GM21447 (cell line): ENCODE measurements around the gene SP140.
"Not testable (repeated sequence)": the region's sequence is repeated elsewhere in the genome, so short reads cannot be mapped to it uniquely, and the experiment has no call there.

Experiments
- ATAC-seq: cut with Tn5 transposase; IDR thresholded peaks from one replicate; pipeline ENCODE4 v1.9.1; 2021; ENCODE audit not compliant: unreplicated experiment

SP140 gene

DNA sequence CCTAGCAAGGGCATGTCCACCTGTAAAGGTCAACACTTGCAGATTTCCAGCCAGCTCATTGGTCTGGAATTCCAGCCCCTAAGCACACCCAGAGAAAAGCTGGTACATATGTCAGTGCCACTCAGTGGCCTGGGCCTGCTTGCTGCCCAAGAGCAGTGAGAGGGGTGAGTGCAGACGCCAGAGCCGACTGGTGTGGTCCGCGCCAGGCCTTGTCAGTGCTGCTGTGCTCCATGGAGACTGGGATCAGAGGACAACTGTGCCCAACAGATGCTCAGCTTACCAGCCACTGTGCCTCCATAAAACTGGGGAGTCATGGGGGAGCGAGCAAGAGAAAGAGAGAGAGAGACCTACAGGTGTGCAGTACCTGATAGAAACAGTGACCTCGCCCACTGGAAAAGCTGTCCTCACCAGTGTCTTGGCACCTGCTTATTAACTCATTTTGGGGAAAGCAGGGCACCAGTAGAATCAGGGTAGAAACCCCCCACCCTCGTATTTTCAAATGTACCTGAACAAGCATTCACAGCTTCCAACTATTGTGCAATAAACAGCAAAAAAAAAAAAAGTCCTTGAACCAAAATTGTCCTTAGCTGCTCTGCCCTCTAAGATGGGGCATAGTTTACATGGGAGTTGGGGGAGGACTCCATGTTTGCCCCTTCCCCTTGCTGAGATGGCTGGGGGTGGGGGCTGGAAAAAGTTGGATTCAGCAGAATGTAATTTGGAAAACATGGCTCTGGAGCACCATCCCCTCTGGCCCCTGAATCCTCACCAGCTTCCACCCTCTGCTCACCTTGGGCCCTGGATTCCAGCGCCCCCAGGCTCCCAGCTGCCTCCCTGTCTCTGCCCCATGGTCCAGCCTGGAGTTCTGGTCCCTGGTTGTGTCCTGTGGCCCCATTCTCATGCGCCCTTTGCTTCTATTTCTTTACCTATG lies 100.0 kb downstream of the SP140 start:
- no peak for ATAC-seq

GRCh38 chr2:230326453-230327417 lies 101.2 kb downstream of the SP140 start, which contains the start of gene SP140L:
TSS of gene SP140L (plus strand) at chr2:230327193. CDS start at chr2:230327270, 77 bp downstream.
- peak; percentile 91 for ATAC-seq

DNA sequence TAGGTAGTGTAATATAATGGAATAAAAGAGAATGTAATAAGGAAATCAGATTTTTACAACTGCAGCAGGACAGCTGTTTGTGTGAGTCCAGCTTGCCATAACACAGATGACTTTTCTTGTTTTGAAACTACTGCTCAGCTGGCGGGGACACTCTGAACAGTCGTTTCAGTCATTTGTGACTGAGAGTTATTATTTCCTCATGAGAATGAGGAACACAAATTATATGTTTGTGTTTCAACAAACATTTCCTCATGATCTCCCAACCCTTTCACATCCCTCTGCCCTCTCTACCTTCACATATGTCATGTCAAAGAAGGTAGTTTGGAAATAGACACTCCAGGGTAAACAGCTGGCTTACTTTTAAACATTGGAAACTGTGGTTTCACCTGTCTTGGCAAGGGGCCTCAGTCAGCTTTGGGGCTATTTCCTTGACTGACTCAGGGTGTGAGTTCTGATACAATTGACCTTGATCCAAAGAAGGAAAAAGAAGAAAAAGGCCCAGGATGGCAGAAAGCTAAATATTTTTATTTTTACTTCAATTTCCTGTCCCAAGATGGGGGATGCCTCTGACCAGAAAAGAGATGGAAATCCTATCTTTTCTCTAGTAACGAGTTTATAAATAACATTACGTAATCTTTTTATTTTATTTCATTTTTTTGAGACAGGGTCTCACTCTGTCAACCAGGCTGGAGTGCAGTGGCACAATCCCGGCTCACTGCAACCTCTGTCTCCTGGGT lies 102.0 kb downstream of the SP140 start:
- peak; percentile 59 for ATAC-seq

DNA sequence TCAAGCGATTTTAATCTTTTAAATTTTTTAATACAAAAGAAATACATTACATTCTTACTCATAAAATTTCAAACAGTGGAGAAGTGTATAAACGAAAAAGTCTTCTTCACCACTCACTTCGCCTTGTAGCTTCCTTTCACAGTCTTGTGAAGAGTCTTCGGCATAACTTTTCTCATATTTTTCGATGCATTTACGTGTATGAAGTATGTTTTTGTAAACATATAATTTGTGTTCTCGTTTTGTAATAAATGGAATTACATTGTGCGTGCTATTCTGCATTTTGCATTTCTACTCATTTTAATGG lies 102.6 kb downstream of the SP140 start:
- no peak for ATAC-seq

DNA sequence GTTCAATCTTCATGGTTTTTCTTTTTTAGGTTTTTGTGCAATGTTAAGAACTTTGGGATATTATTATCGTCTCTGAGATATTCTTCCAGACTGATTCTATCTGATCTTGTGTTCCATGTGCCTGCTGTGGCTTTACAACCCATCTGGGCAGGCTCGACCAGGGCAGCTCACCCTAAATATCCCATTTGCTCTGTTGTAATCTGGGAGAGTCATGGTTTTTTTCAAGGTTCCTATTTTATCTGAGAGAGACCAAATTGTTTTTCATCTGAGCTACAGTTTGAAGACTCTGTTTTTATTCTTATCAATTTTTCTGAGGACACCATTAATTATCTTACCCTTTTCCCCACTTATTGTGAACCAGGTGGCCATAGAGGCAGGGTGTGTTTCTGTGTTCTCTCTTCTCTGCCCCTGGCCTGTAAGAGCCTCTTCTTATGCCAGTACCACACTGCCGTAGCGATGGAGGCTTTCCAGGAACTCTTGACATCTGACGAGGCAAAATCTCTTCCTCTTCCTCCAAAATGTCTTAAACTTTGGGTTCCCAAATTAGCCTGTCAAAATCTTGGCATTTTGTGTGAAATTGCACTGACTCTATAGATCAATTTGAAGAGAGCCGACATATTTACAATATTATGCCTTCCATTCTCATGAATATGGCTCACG lies 104.5 kb downstream of the SP140 start:
- ATAC-seq, result no peak

GRCh38 chr2:230330725-230331124 lies 105.2 kb downstream of the SP140 start:
- ATAC-seq, result no peak

GRCh38 chr2:230335461-230335863 lies 109.9 kb downstream of the SP140 start:
- ATAC-seq, result no peak

GRCh38 chr2:230335864-230336506 lies 110.4 kb downstream of the SP140 start:
- no peak for ATAC-seq

DNA sequence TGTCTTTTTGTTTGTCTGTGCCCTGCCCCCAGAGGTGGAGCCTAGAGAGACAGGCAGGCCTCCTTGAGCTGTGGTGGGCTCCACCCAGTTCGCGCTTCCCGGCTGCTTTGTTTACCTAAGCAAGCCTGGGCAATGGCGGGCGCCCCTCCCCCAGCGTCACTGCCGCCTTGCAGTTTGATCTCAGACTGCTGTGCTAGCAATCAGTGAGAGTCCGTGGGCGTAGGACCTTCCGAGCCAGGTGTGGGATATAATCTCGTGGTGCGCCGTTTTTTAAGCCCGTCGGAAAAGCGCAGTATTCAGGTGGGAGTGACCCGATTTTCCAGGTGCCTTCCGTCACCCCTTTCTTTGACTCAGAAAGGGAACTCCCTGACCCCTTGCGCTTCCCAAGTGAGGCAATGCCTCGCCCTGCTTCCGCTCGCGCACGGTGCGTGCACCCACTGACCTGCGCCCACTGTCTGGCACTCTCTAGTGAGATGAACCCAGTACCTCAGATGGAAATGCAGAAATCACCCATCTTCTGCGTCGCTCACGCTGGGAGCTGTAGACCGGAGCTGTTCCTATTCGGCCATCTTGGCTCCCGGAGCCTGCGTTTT lies 116.5 kb downstream of the SP140 start:
- not testable (repeated sequence) for ATAC-seq

DNA sequence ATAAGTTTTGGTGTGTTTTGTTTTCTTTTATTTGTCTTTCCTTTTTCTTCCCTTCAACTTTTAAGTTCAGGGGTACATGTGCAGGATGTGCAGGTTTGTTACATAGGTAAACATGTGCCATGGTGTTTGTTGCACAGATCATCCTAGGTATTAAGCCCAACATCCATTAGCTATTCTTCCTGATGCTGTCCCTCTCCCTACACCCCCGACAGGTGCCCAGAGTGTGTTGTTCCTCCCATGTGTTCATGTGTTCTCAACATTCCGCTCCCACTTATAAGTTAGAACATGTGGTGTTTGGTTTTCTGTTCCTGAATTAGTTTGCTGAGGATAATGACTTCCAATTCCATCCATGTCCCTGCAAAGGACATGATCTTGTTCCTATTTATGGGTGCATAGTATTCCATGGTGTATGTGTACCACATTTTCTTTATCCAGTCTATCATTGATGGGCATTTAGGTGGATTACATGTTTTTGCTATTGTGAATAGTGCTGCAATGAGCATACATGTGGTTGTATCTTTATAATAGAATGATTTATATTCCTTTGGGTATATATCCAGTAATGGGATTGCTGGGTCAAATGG lies 117.6 kb downstream of the SP140 start:
- ATAC-seq, result not testable (repeated sequence)

- no peak for ATAC-seq
These were observed 118.2 kb downstream of the SP140 start for GRCh38 chr2:230343747-230344146.

DNA sequence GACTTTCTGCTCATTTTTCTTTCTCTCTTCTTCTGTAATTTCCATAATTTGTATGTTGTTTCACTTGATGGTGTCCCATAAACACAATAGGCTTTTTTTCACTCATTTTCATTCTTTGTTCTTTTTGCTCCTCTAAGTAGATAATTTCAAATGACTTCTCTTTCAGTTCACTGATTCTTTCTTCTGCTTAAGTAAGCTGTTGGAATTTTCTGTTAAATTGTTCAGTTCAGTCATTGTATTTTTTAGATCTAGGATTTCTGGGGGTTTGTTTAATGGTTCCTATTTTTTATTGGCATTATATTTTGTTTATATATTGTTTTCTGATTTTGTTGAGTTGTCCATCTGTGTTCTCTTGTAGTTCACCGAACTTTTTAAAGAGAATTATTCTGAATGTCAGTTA lies 120.9 kb downstream of the SP140 start:
- no peak for ATAC-seq

DNA sequence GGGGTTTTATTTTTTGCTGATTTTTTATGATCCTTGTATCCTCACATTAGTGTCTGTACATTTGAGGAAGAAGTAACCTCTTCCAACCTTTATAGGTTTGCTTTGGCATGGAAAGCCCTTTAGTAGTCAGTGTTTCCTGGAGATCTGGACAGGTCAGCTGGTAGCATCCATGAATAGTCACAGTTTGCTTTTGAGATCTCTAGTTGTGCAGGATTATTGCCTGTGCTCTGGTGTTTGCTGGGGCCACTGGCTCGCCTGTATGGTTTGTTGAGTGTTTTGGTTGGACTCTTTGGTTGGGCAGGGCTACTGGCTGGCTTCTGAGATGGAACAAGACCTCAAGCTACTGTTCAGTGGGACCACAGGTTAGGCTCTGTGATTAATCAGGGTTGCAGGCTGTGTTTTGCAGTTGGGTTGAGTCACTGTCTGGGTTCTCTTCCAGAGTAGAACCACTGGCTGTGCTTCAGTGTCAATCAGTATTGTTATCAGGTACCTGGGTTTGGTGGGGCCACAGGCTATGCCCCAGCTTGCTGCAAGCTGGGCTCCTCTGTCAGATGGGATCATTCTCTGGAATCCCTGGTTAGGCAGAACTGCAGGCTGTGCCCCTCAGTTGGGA lies 121.5 kb downstream of the SP140 start:
- no peak for ATAC-seq

DNA sequence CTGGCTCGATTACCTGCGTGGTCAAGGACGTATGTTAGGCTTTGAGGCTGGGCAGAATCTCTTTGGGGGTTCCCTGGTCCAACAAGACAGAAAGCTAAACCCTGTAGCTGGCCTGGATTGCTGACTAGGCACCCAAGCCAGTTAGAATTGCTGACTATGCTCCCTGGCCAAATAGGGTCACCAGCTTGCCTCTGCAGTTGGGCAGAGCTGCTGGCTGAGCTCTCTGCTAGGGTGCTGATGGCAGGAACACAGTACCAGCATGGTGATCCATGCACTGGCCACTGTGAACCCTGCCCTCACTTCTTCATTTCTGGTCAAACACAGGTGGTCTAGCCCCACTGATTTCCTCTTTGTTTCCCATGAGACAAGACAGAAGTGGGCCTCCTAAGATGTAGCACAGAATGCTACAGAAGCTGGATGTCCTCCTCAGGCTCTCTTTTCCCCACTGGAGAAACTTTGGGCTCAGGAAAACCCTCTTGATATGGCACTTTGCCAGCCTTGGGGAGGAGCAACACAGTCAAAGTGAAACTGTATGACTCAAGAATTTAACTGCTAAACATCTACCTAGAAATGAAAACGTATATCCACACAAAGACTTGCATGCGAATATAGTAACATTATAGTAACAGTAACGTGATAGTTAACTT lies 122.2 kb downstream of the SP140 start:
- no peak for ATAC-seq

- ATAC-seq, result no peak
These were observed 123.3 kb downstream of the SP140 start for GRCh38 chr2:230348787-230349186.

DNA sequence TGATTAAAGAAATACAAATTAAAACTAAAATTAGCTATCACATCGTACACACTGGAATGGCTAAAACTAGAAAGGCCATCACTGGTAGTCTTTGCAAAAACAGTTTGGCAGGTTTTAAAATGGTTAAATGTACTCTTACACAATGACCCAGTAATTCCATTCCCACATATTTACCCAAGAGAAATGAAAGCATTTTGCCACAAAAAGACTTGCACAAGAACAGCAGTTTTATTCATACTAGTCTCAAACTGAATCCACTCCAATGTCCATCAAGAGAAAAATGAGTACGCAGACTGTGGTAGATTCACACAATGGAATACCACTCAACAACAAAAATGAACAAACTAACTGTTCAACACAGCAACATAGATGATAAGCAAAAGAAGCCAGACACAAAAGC lies 130.5 kb downstream of the SP140 start:
- ATAC-seq, result no peak

DNA sequence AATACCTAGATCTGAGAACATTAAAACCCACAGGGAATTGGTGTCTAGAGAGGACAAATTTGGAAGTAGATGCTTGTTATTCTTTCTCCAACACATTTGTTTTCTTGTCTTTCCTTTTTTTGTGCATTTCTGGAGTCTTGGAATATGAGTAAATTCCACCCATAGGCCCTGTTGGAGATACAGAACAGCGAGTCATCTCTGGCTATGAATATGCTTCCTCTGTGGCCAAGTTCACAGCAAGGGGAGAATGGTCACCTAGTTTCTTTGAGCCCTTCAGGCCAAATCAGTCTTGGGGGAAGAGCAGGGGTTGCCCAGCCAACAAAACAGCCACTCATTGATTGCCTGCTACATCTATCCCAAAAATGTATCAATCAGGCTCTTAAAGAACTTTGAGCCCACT lies 132.8 kb downstream of the SP140 start:
- no peak for ATAC-seq

GRCh38 chr2:230360028-230360427 lies 134.5 kb downstream of the SP140 start:
- ATAC-seq, result no peak
